Keratinocyte (primary cell): ENCODE measurements around the gene CAPN11. TPM values are rescaled to one million over a fixed set of nuclear protein-coding genes. Genes with fewer than 3 reads are reported as not detected.

Source experiments
- DNase-seq: peaks from one replicate; pipeline ENCODE4 v3.0.0-alpha.2; 2011; ENCODE audit warnings: low read depth, missing footprints, low spot score
- FAIRE-seq: peaks from 2 replicates; lab custom pipeline; 2011; peaks lifted over from hg19 to GRCh38; lab: Jason Lieb, UNC
- H2AFZ ChIP-seq: 2 replicates; pipeline ENCODE4 v1.6.0; 2012; ENCODE audit warnings: low read length, control low read depth, inconsistent platforms; ENCODE audit not compliant: control insufficient read depth
- H3K27ac ChIP-seq: 2 replicates; pipeline ENCODE4 v1.5.1; 2011; ENCODE audit warnings: low read length; ENCODE audit not compliant: control insufficient read depth, insufficient read depth
- H3K27me3 ChIP-seq: 3 replicates; pipeline ENCODE4 v1.6.0; 2011; ENCODE audit warnings: low read length; ENCODE audit not compliant: control insufficient read depth, insufficient read depth; ENCODE audit errors: extremely low read depth
- H3K36me3 ChIP-seq, 2 experiments: 2 replicates in 1 of 2; 3 replicates in 1 of 2; pipeline ENCODE4 v1.5.1; 2011; ENCODE audit warnings: low read length in 2 of 2, mild to moderate bottlenecking in 1 of 2; ENCODE audit not compliant: control insufficient read depth in 2 of 2, insufficient read depth in 2 of 2; ENCODE audit errors: extremely low read depth in 1 of 2
- H3K4me1 ChIP-seq: 3 replicates; pipeline ENCODE4 v1.5.1; 2011; ENCODE audit warnings: low read length; ENCODE audit not compliant: control insufficient read depth, insufficient read depth; ENCODE audit errors: extremely low read depth
- H3K4me2 ChIP-seq: 3 replicates; pipeline ENCODE4 v1.6.0; 2011; ENCODE audit warnings: low read depth, low read length; ENCODE audit not compliant: control insufficient read depth, insufficient read depth; ENCODE audit errors: extremely low read depth
- H3K4me3 ChIP-seq, 3 experiments: fragments of 200-600 bp in 1 of 3; sonication (generic) in 1 of 3; 2 replicates in 2 of 3; 3 replicates in 1 of 3; pipeline ENCODE4 v1.5.1; 2011 to 2016; ENCODE audit warnings: low read length in 3 of 3, mild to moderate bottlenecking in 3 of 3, control low read depth in 2 of 3, inconsistent platforms in 1 of 3, low read depth in 1 of 3, mixed read lengths in 1 of 3, mixed run types in 1 of 3, moderate library complexity in 1 of 3; ENCODE audit not compliant: control insufficient read depth in 2 of 3, insufficient read depth in 2 of 3; ENCODE audit errors: extremely low read depth in 1 of 3
- H3K79me2 ChIP-seq: 2 replicates; pipeline ENCODE4 v1.6.0; 2012; ENCODE audit warnings: low read length; ENCODE audit not compliant: control insufficient read depth, insufficient read depth
- H3K9ac ChIP-seq: 3 replicates; pipeline ENCODE4 v1.6.0; 2011; ENCODE audit warnings: low read length; ENCODE audit not compliant: control insufficient read depth, insufficient read depth; ENCODE audit errors: extremely low read depth
- H3K9me1 ChIP-seq: 3 replicates; pipeline ENCODE4 v1.6.0; 2011; ENCODE audit warnings: low read length; ENCODE audit not compliant: control insufficient read depth, insufficient read depth; ENCODE audit errors: extremely low read depth
- H3K9me3 ChIP-seq: 2 replicates; pipeline ENCODE4 v1.5.1; 2012; ENCODE audit warnings: low read depth, low read length; ENCODE audit not compliant: control insufficient read depth
- H4K20me1 ChIP-seq: 3 replicates; pipeline ENCODE4 v1.6.0; 2011; ENCODE audit warnings: low read length; ENCODE audit not compliant: control insufficient read depth, insufficient read depth; ENCODE audit errors: extremely low read depth
- EZH2 ChIP-seq: IDR thresholded peaks from one replicate; pipeline ENCODE4 v1.6.1; 2012; ENCODE audit warnings: inconsistent platforms, mild to moderate bottlenecking, low read length, moderate library complexity
- dilution Hi-C: fragments of 300-500 bp; cut with MboI; formaldehyde crosslinking; loops from one replicate; pipeline ENCODE4 v1.7.0; 2020; ENCODE audit warnings: low sequenced_read_pairs; ENCODE audit not compliant: extremely low pct_ligation_motif_present
- polyA plus RNA-seq, 5 experiments: library from polyadenylated mRNA; depleted of rRNA in 3 of 5; stranded (reverse) in 3 of 5; stranded (forward) in 1 of 5; unstranded in 1 of 5; fragments of >200 nt; gene quantifications; 1 replicate in 1 of 5; 2 replicates in 3 of 5; 3 replicates in 1 of 5; pipeline versions ENCODE4 v1.2.1 to v1.2.3, GENCODE V29; 2011 to 2012; ENCODE audit warnings: missing spikeins in 2 of 5, low read depth in 1 of 5, low replicate concordance in 1 of 5
- TF ChIP-seq, protein P1 (sequence below), 3 experiments: IDR thresholded peaks in 1 of 3; conservative IDR thresholded peaks in 1 of 3; optimal IDR thresholded peaks in 1 of 3; 2 replicates in 2 of 3; 3 replicates in 1 of 3; pipeline versions ENCODE3 to v1.5.1; 2011; ENCODE audit warnings: low read length in 3 of 3, mild to moderate bottlenecking in 3 of 3, moderate library complexity in 2 of 3, control low read depth in 1 of 3, inconsistent platforms in 1 of 3; ENCODE audit not compliant: insufficient read depth in 2 of 3; ENCODE audit errors: extremely low read depth in 1 of 3

The CAPN11 gene
- polyA plus RNA-seq, 1 donor (not counting 4 experiments of a cell fraction or from before 2014, with no cell fraction given), result not detected

GRCh38 chr6:44185953-44186634, 27.5 kb downstream of the CAPN11 start:
- dilution Hi-C loops, result no loop called here
- Histone ChIP-seq H3K9me3 (no peaks in the 10 kb centered on the region), H2AFZ (no peak overlapping the region), H3K36me3 (no peaks in the 10 kb centered on the region), H3K79me2 (no peaks in the 10 kb centered on the region), H3K27me3 (no peaks in the 10 kb centered on the region), H3K27ac (no peak overlapping the region), H4K20me1 (no peaks in the 10 kb centered on the region), H3K9me1 (no peaks in the 10 kb centered on the region), H3K9ac (no peak overlapping the region), H3K4me3 (no peak overlapping the region), H3K4me1 (no peaks in the 10 kb centered on the region), H3K4me2 (no peak overlapping the region)
- FAIRE-seq (no peak), DNase-seq (no peak)
- TF ChIP-seq EZH2, result no peak
- TF ChIP-seq, protein P1, sequence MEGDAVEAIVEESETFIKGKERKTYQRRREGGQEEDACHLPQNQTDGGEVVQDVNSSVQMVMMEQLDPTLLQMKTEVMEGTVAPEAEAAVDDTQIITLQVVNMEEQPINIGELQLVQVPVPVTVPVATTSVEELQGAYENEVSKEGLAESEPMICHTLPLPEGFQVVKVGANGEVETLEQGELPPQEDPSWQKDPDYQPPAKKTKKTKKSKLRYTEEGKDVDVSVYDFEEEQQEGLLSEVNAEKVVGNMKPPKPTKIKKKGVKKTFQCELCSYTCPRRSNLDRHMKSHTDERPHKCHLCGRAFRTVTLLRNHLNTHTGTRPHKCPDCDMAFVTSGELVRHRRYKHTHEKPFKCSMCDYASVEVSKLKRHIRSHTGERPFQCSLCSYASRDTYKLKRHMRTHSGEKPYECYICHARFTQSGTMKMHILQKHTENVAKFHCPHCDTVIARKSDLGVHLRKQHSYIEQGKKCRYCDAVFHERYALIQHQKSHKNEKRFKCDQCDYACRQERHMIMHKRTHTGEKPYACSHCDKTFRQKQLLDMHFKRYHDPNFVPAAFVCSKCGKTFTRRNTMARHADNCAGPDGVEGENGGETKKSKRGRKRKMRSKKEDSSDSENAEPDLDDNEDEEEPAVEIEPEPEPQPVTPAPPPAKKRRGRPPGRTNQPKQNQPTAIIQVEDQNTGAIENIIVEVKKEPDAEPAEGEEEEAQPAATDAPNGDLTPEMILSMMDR (optimal IDR thresholded peaks at IDR 0.05 in 1 of 3, IDR thresholded peaks at IDR 0.05 in 1 of 3, conservative IDR thresholded peaks at IDR 0.05 in 1 of 3; ENCODE audit: extremely low read depth in 1 of 3, insufficient read depth in 2 of 3, low read length in 3 of 3), result no peak

DNA sequence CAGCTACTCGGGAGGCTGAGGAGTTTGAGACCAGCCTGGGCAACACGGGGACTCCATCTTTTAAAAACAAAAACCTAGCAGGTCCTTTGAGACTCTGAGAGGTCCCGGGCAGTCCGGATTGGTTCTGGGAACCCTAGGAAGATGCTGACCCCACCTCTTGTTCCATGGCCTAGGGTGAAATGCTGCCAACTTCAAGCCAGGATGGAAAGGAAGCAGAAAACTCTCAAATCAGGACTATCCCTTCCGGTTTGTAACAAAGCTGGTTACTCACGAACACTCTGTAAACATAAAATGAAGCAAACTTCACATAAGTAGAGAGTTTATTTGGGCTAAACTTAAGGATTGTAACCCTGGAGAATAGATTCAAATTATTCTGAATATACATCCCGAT, 28.0 kb downstream of the CAPN11 start:
- Histone ChIP-seq H3K27ac (no peak overlapping the region), H3K4me2 (no peak overlapping the region), H3K9me3 (no peaks in the 10 kb centered on the region), H3K4me1 (no peaks in the 10 kb centered on the region), H2AFZ (no peak overlapping the region), H4K20me1 (no peaks in the 10 kb centered on the region), H3K4me3 (no peak overlapping the region), H3K79me2 (no peaks in the 10 kb centered on the region), H3K27me3 (no peaks in the 10 kb centered on the region), H3K9ac (no peak overlapping the region), H3K36me3 (no peaks in the 10 kb centered on the region), H3K9me1 (no peaks in the 10 kb centered on the region)
- TF ChIP-seq EZH2, result no peak
- TF ChIP-seq, protein P1 (optimal IDR thresholded peaks at IDR 0.05 in 1 of 3, IDR thresholded peaks at IDR 0.05 in 1 of 3, conservative IDR thresholded peaks at IDR 0.05 in 1 of 3; ENCODE audit: extremely low read depth in 1 of 3, insufficient read depth in 2 of 3, low read length in 3 of 3), result no peak
- FAIRE-seq, result no peak
- DNase-seq, result no peak
- dilution Hi-C loops, result no loop called here
